Tongue (tissue), 3 donors: ENCODE results near the gene ANKRD34B. TPM values are rescaled to one million over a fixed set of nuclear protein-coding genes. Genes with fewer than 3 reads are reported as not detected.

Experiments
- DNase-seq: peaks from one replicate; pipeline ENCODE4 v3.0.0-alpha.2; 2015
- small RNA-seq: library from RNA; depleted of rRNA; stranded (forward); fragments of <200 nt; gene quantifications from one replicate; pipeline ENCODE3, GENCODE V24; 2014; ENCODE audit warnings: low replicate concordance
- total RNA-seq: library from RNA; depleted of rRNA; stranded (reverse); fragments of >200 nt; gene quantifications from one replicate; pipeline ENCODE4 v1.2.3, GENCODE V29; 2014

Gene ANKRD34B
- total RNA-seq, 1 donor from 2014 or later, result not detected

DNA sequence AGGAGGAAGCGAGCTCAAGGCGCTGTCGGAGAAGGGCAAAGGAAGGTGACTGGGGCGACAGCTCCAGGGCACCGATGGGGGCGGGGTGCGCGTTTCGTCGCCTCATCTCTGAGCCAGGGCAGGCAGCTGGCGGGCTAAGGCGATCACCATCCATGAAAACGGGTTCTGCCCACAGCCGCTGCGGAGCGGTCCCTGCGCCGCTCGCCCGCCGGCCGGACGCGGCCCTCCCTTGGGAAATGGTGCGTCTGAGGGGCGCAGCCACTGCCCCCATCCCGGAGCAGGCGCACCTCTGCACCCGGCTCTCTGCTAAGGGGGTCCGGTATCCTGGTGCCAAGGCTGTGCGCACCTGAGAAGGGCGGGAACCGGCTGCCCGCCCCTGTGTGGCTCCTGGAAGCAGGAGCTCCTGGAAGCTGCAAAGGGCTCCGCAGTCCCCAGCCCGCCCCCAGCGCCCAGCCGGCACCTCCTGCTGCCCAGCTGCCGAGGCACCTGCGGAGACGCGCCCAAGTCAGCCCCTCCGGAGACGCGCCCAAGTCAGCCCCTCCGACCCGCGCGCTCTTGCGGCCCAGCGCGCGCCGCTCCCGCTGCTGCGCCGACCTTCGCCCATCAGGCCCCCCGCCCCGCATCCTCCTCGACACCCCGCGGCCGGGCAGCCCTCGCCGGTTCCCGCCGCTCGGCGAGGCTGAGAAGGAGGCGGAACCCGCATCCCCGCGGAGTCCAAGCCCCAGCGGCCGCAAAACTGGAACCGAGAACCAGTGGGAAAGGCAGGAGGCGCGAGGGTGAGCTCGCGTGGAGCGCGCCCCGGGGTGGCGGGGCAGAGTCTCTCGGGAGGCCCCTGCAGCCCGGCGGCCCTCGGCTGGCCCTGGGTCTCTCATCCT lies 757 bp downstream of the ANKRD34B start:
- DNase-seq, result no peak

DNA sequence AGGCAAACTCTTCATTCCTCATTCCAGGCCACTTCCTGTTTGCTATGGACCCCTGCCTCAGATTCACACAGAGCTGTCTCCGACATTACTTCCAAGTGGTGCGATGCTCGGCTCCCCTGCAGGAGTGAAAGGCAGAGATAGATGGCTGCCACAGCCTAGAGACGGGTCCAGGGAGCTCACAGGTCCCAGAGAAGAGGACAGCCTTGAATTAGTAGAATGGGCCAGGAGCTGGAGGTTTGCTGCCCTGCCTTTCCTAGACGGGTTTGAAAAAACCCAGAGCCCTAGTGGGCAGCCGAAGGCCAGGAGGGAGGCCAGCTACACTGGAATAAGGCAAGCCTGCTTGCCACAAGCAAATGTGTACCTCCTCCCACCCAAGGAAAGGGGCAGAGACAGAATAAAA lies 1.8 kb downstream of the ANKRD34B start:
- DNase-seq, result no peak

DNA sequence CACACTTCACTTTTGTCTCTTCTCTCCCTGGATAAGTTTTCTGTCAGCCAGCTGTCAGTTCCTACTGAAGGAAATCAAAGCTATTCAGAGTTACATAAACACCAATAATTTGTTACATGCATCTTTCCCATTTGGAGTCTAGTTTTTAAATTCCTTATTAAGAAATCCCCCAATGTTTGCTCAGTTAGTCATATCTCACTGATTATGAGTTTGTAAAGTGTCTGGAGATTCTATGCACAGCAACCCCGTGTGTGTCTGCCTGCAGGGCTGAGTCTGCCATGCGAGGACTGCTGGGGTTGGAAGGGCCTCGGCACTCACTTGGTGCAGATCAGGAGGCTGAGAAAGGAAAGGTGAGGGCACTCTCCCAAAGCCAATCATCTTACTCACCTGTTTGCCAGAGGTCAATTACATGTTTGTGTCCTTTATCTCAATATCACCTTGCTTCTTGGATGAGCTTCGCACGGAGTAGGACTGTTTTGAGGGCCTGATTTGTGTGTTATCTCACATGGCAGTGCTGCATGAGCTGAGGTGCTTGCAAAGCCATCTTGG lies 3.3 kb downstream of the ANKRD34B start:
- DNase-seq, result no peak

DNA sequence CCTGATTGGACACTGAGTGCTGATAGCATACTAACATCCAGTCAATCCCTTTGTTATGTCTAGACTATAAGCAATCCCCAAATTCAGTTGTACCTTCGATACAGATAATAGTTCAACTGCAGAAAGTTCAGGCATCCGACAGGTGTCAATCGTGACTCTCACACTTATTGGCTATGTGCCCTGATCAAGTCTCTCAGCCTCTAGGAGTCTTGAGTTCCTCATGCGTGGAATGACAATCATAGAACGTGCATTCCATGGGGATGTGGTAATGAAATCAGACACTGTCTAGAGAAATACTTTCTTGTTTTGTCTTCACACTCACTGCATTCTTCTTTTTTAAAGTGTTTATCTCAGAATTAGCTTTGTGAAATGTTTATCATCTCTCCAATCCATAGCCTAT lies 4.8 kb downstream of the ANKRD34B start:
- no peak for DNase-seq

DNA sequence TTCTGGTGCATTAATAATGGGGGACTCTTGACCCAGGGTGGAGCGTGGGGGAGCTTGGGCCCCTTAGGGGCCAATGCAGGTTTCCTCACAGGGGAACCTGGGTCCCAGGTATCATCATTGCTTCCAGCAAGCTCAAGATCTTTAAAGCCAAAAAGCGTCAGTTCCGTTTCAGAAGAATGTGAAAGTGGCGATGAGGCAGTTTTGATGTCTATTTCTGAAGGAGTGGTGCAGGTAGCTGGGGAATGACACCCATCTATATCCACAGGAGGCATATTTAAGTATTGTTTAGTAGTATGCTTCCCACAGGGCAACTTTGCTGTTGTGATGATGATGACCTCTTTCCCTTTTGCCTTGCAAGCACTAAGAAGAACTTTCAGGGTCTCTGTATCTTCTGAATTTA lies 10.8 kb downstream of the ANKRD34B start:
- no peak for DNase-seq

DNA sequence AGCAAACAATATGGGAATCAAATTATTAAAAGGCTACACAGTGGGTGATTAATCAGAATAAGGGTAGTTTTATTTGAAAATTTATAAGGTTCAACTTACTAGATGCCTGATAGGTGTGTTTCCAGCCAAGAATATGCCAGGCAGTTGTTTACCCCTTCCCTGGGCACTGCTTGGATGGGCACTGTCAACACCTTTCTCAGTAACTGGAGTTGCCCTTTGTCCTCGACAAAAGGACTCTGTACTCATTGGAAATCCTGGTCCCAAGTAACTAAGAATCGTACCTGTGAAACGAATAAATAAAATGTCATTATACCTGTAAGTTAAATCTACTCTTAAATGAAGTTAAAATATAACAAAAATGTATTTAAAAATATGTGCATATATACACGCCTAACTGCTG lies 15.0 kb downstream of the ANKRD34B start:
- DNase-seq, result no peak

DNA sequence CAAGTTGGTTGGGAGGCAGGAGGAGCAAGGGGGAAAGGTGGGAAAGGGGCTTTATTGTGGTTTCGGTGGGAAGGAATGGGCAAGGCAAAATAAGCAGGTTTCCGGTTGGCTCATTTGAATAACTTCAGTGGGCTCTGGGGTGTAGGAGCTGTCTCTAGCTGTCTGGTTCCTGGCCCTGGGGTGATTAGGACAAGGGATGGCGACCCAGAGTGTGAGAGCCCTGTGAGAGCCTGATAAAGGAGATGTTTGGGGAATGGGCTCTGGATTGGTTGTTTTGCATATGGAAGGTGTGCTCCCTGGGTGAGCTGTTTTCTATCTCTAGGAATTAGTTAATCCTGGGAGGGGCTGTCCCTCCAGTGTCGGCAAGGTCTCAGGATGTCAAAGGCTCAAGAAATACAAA lies 15.4 kb downstream of the ANKRD34B start:
- DNase-seq, result no peak

DNA sequence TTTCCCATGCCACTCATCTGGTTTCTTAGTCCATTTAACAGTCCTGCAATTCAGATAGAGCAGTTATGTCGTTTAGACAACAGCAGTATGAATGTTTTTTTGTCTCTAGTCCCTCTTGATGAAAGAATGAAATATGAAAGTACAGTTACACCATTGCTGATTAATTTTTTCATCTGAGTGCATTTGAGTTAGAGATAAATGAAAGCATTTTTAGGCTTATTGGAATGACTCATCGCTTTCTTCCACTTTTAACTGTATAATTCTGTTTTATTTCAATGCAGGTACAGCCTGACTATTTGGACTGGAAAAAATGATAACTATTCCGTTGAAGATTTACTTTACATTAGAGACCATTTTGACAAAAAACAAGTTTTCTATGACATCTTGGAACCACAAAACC lies 28.7 kb downstream of the ANKRD34B start:
- DNase-seq, result no peak

DNA sequence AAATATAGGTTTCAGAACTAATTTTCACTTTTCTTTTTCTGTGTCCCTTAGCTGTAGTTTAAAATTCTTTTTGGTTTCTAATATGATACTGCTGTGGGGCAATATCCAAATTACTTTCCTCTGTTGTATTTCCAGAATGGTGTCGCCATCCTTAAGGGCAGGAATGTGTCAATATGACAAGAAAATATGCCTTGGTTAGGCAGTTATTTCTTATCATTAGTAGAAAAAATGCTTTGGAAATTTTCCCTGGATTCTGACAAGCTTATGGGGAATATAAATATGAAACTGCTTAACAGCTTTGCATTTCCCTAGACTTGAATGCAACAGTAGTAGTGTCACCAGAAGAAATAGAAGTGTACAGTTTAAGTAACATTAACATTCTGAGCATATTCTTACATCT lies 29.4 kb downstream of the ANKRD34B start:
- no peak for DNase-seq

DNA sequence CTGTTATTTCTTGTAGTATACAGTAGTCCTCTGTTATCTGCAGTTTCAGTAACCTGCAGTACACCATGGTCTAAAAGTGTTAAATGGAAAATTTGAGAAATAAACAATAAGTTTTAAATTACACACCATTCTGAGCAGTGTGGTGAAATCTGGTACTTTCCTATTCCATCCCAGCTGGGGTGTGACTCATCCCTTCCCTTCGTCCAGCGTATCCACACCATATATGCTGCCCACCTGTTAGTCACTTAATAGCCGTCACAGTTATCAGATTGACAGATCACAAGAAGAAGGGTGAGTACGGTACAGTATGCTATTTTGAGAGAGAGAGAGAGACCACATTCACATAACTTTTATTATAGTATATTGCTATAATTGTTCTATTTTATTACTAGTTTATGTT lies 53.3 kb downstream of the ANKRD34B start:
- DNase-seq, result peak; percentile 69

DNA sequence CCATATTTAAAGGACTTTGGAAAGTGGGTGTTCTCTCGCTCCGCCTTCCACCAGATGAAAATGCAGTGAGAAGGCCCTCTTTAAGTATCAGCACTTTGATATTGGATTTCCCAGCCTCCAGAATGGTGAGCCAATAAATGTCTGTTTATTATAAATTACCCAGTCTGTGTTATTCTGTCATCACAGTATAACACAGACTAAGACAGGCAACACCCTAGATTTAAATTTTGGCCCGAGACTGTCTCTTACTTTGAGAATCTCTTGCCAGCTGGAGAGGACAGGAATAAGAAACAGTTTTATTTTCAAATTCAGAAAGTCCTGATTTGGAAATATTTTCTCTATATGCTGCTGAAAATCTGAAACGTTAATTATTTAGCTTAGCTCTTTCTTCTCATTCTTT lies 60.7 kb downstream of the ANKRD34B start:
- DNase-seq, result no peak

DNA sequence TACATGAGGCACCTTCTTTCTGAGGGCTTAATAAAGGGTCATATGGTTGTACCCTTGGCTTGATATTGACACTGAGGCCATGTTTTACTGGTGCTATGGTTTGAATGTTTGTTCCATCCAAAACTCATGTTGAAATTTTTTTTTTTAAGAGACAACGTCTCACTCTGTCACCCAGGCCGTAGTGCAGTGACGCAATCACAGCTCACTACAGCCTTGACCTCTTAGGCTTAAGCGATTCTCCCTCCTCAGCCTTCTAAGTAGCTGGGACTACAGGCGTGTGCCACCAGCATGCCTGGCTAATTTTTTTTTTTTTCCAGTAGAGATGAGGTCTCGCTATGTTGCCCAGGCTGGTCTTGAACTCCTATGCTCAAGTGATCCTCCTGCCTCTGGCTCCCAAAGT lies 61.2 kb downstream of the ANKRD34B start:
- no peak for DNase-seq

DNA sequence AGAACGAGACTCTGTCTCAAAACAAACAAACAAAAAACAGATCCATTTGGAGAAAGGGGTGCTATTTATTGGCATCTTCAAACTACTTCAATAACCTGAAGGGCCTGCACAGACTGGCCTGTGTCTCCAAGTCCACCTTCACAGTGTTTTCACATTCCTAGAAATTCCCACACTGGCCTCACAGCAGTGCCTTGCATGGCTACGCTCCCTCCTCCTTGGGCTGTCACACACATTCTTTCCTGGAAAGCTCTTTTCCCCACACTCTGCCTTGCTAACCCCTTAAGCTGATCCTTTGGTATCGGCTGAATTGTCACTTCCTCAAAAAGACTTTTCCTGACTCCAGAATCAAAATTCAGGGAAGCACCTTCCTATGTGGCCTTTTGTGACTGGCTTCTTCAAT lies 62.4 kb downstream of the ANKRD34B start:
- DNase-seq, result no peak

Small RNA genes lying within 50 kb of the gene (small RNA-seq; reads per million reads assigned to genes)
- not detected for gene DBIP2

Other genes starting within 250 kb of the ANKRD34B start
- gene ZFYVE16, start 162.2 kb downstream of the ANKRD34B start, total RNA-seq, result 62.4 TPM
- 9.8 TPM for gene FAM151B, start 82.2 kb downstream of the ANKRD34B start, total RNA-seq
- 22.2 TPM for gene MSH3, start 84.4 kb upstream of the ANKRD34B start, total RNA-seq
- gene DHFR, start 84.7 kb upstream of the ANKRD34B start, total RNA-seq, result 27.4 TPM